HG03432 (cell line): ENCODE measurements around the gene DSCAM.

Source experiments
- ATAC-seq: cut with Tn5 transposase; IDR thresholded peaks from one replicate; pipeline ENCODE4 v1.9.1; 2021; ENCODE audit warnings: mild to moderate bottlenecking, moderate library complexity; ENCODE audit not compliant: unreplicated experiment

Gene DSCAM

GRCh38 chr21:40622531-40622930 is 224.4 kb downstream of the DSCAM start:
- no peak for ATAC-seq

- ATAC-seq = no peak
These were observed 226.4 kb downstream of the DSCAM start for GRCh38 chr21:40620386-40621145.

GRCh38 chr21:40618191-40618973 is 228.6 kb downstream of the DSCAM start:
- ATAC-seq = no peak

GRCh38 chr21:40616377-40616704 is 230.6 kb downstream of the DSCAM start:
- ATAC-seq = no peak

GRCh38 chr21:40615505-40616376 is 231.2 kb downstream of the DSCAM start:
- no peak for ATAC-seq

- no peak for ATAC-seq
These were observed 233.4 kb downstream of the DSCAM start for GRCh38 chr21:40613546-40614030.

- ATAC-seq = no peak
These were observed 236.6 kb downstream of the DSCAM start for GRCh38 chr21:40610345-40610744.

- ATAC-seq = no peak
These were observed 240.6 kb downstream of the DSCAM start for GRCh38 chr21:40606341-40606740.

GRCh38 chr21:40605094-40605493 is 241.9 kb downstream of the DSCAM start:
- ATAC-seq = no peak

- ATAC-seq = no peak
These were observed 243.2 kb downstream of the DSCAM start for GRCh38 chr21:40603774-40604173.

- no peak for ATAC-seq
These were observed 244.9 kb downstream of the DSCAM start for GRCh38 chr21:40602080-40602479.

GRCh38 chr21:40595806-40596205 is 251.2 kb downstream of the DSCAM start:
- ATAC-seq = no peak

GRCh38 chr21:40587736-40588346 is 259.1 kb downstream of the DSCAM start:
- ATAC-seq = no peak

GRCh38 chr21:40586575-40586974 is 260.4 kb downstream of the DSCAM start:
- no peak for ATAC-seq

GRCh38 chr21:40577285-40578043 is 269.5 kb downstream of the DSCAM start:
- no peak for ATAC-seq

GRCh38 chr21:40575976-40576375 is 271.0 kb downstream of the DSCAM start:
- no peak for ATAC-seq

- no peak for ATAC-seq
These were observed 277.6 kb downstream of the DSCAM start for GRCh38 chr21:40569357-40569756.

- no peak for ATAC-seq
These were observed 278.2 kb downstream of the DSCAM start for GRCh38 chr21:40568807-40569206.

- ATAC-seq = no peak
These were observed 279.5 kb downstream of the DSCAM start for GRCh38 chr21:40567501-40567900.

- ATAC-seq = no peak
These were observed 280.5 kb downstream of the DSCAM start for GRCh38 chr21:40566486-40566885.
